ENCODE results near the gene DOC2A.
"Not testable (repeated sequence)": the region's sequence is repeated elsewhere in the genome, so short reads cannot be mapped to it uniquely, and the experiment has no call there.

DOC2A gene

GRCh38 chr16:29963021-29963743 is 47.6 kb downstream of the DOC2A start:
- no peak for DNase-seq (ENCODE audit: low read depth, low spot score)
- H3K36me3 ChIP-seq (ENCODE audit: insufficient read depth, insufficient read length, low read length), result peaks cover 11% of the 10 kb centered on the region
- no peaks in the 10 kb centered on the region for H3K27me3 ChIP-seq (ENCODE audit: insufficient read depth, insufficient read length)
- TF ChIP-seq YY1 (IDR thresholded peaks at IDR 0.05; ENCODE audit: insufficient read depth, insufficient read length) (no peak), SUZ12 (IDR thresholded peaks at IDR 0.05; ENCODE audit: extremely low read depth, insufficient read depth, insufficient read length) (no peak), ZNF274 (IDR thresholded peaks at IDR 0.05; ENCODE audit: low read depth, low read length) (no peak)
- peak overlapping the region; percentile 79 for H3K4me3 ChIP-seq (ENCODE audit: insufficient read length, low read depth)
- no peaks in the 10 kb centered on the region for H3K9me3 ChIP-seq (ENCODE audit: insufficient read depth, low read length)
- H3K4me1 ChIP-seq (ENCODE audit: insufficient read depth, insufficient read length), result peaks cover 5% of the 10 kb centered on the region
- H3K9ac ChIP-seq (ENCODE audit: insufficient read length, low read depth), result peak overlapping the region; percentile 98

DNA sequence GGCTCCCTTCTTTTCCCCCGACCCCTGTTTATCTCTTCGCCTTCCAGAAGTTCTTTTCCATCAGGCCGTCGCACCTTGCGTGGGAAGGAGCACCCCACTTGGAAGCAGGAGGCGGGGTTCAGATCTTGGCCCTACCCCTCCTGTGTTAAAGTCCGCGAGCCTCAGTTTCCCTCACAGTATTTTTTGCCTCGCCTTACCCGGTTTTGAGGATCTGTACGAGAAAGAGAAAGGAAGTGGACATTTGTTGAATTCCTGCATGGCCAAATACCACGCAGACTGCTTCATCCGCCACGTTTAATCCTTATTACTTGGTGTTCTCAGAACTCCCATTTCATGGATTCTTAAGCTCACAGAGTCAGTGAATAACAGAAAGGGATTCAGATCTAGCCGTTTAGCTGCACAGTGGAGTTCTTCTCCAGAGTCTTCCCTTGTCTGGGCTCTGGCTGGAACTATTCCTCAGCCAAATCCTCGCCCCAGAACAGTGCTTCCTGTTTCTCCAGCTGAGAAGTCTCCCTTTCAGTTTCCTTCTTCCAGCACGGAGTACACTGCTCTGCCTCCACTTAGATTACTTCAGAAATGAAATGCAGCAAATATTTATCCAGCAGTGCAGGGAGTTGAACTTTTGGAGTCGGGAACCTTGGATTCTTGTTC is 48.4 kb downstream of the DOC2A start:
- H3K36me3 ChIP-seq (ENCODE audit: insufficient read depth, insufficient read length, low read length), result peaks cover 6% of the 10 kb centered on the region
- H3K9ac ChIP-seq (ENCODE audit: insufficient read length, low read depth), result peak overlapping the region; percentile 98
- TF ChIP-seq SUZ12 (IDR thresholded peaks at IDR 0.05; ENCODE audit: extremely low read depth, insufficient read depth, insufficient read length) (no peak), ZNF274 (IDR thresholded peaks at IDR 0.05; ENCODE audit: low read depth, low read length) (no peak), YY1 (IDR thresholded peaks at IDR 0.05; ENCODE audit: insufficient read depth, insufficient read length) (no peak)
- DNase-seq (ENCODE audit: low read depth, low spot score), result no peak
- no peaks in the 10 kb centered on the region for H3K27me3 ChIP-seq (ENCODE audit: insufficient read depth, insufficient read length)
- H3K4me3 ChIP-seq (ENCODE audit: insufficient read length, low read depth), result peak overlapping the region; percentile 79
- H3K9me3 ChIP-seq (ENCODE audit: insufficient read depth, low read length), result no peaks in the 10 kb centered on the region
- peaks cover 5% of the 10 kb centered on the region for H3K4me1 ChIP-seq (ENCODE audit: insufficient read depth, insufficient read length)

DNA sequence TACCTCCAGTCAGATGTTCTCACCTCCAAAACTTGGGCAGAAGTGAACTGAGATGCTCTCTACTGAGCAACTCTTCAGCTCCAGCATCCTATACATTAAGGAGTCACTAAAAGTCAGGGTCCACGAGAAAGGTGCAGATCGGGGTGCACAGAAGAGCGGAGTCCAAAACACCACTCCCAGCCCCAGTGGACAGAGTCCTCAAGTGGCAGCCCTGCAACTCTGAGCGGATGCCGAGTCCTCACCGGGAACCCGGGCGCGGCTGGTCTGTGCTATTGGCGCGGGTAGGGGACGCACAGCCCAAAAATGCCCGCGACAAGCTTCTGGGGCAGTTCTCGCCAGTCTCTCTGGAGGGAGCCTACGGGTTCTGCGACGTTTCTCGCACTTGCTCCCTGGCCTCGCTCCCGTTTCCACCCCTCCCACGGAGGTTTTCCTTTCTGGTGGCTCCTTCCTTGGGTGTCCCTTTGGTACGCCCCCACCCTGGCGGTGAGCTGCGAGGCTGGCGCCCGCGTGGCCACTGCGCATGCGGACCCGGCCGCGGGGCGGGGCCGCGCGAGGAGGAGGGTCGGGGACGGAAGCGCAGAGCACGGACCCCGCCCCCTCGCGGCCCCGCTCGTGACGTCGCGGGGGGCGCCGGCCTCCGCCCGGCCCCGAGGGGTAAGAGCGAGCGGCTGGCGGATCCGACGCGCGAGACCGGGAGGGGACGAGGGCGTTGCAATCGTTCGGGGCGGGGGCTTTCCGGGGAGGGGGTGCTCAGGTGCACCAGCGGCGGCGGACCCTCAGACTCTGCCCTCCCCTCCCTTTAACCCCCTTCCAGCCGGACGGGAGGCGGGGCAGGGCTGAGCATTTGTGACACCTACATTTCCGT is 49.1 kb downstream of the DOC2A start, which contains the start of gene TMEM219:
TSS of gene TMEM219 (plus strand) at position 601 of the 865 bp plus-strand sequence. CDS start 1,065 bp downstream, outside the sequence.
- peak; percentile 59 for DNase-seq (ENCODE audit: low read depth, low spot score)
- Histone ChIP-seq H3K9me3 (ENCODE audit: insufficient read depth, low read length) (no peaks in the 10 kb centered on the region), H3K4me1 (ENCODE audit: insufficient read depth, insufficient read length) (peaks cover 5% of the 10 kb centered on the region), H3K4me3 (ENCODE audit: insufficient read length, low read depth) (peak within 1 kb of the TSS; percentile 79), H3K36me3 (ENCODE audit: insufficient read depth, insufficient read length, low read length) (peaks cover 4% of the 10 kb centered on the region), H3K27me3 (ENCODE audit: insufficient read depth, insufficient read length) (no peaks in the 10 kb centered on the region), H3K9ac (ENCODE audit: insufficient read length, low read depth) (peak within 1 kb of the TSS; percentile 98)
- no peak for TF ChIP-seq ZNF274 (IDR thresholded peaks at IDR 0.05; ENCODE audit: low read depth, low read length)
- TF ChIP-seq SUZ12 (IDR thresholded peaks at IDR 0.05; ENCODE audit: extremely low read depth, insufficient read depth, insufficient read length), result no peak
- no peak for TF ChIP-seq YY1 (IDR thresholded peaks at IDR 0.05; ENCODE audit: insufficient read depth, insufficient read length)

DNA sequence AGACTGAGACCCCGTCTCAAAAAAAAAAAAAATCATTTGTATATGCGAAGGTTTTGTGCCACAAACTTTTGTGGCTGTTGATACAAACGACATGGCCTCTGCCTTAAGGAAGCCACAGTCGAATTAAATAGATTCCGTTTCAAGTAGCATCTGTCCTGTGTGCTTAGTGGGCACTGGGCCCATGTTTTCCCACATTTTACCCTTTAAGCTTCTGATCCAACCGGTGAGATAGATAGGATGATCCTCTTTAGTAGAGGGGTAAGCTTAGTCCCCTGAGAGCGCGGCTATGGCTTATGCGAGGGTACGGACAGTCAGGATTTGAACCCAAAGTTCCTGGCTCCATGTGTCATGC is 49.7 kb downstream of the DOC2A start:
- Histone ChIP-seq H3K4me1 (ENCODE audit: insufficient read depth, insufficient read length) (peaks cover 5% of the 10 kb centered on the region), H3K9ac (ENCODE audit: insufficient read length, low read depth) (peak overlapping the region; percentile 98), H3K9me3 (ENCODE audit: insufficient read depth, low read length) (no peaks in the 10 kb centered on the region), H3K36me3 (ENCODE audit: insufficient read depth, insufficient read length, low read length) (peaks cover 4% of the 10 kb centered on the region), H3K27me3 (ENCODE audit: insufficient read depth, insufficient read length) (no peaks in the 10 kb centered on the region), H3K4me3 (ENCODE audit: insufficient read length, low read depth) (peak overlapping the region; percentile 79)
- no peak for TF ChIP-seq SUZ12 (IDR thresholded peaks at IDR 0.05; ENCODE audit: extremely low read depth, insufficient read depth, insufficient read length)
- TF ChIP-seq YY1 (IDR thresholded peaks at IDR 0.05; ENCODE audit: insufficient read depth, insufficient read length), result no peak
- TF ChIP-seq ZNF274 (IDR thresholded peaks at IDR 0.05; ENCODE audit: low read depth, low read length), result no peak
- DNase-seq (ENCODE audit: low read depth, low spot score), result no peak

DNA sequence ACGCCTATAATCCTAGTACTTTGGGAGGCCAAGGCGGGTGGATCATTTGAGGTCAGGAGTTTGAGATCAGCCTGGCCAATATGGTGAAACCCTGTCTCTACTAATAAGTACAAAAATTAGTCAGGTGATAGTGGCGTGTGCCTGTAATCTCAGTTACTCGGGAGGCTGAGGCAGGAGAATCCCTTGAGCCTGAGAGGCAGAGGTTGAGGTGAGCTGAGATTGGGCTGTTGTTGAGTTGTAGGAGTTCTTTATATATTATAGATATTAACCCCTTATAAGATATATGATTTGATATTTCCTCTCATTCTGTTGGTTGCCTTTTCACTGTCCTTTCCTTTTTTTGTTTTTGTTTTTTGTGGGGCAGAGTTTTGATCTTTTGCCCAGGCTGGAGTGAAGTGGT is 51.0 kb downstream of the DOC2A start:
- not testable (repeated sequence) for H3K9ac ChIP-seq (ENCODE audit: insufficient read length, low read depth); H3K4me1 ChIP-seq (ENCODE audit: insufficient read depth, insufficient read length); H3K27me3 ChIP-seq (ENCODE audit: insufficient read depth, insufficient read length); H3K36me3 ChIP-seq (ENCODE audit: insufficient read depth, insufficient read length, low read length); H3K4me3 ChIP-seq (ENCODE audit: insufficient read length, low read depth); DNase-seq (ENCODE audit: low read depth, low spot score); H3K9me3 ChIP-seq (ENCODE audit: insufficient read depth, low read length)

DNA sequence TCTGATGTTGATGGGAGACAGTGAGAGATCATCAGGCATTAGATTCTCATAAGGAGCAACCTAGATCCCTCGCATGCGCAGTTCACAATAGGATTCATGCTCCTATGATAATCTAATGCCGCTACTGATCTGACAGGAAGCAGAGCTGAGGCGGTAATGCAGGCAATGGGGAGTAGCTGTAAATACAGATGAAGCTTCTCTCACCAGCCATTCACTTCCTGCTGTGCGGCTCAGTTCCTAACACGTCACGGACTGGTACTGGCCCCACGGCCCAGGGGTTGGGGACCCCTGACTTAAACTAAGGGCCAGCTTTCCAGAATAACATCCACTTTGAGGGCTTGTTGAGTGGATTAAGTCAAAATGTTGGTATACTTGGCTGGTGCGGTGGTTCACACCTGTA is 51.5 kb downstream of the DOC2A start:
- peaks cover 5% of the 10 kb centered on the region for H3K4me1 ChIP-seq (ENCODE audit: insufficient read depth, insufficient read length)
- H3K27me3 ChIP-seq (ENCODE audit: insufficient read depth, insufficient read length), result no peaks in the 10 kb centered on the region
- no peaks in the 10 kb centered on the region for H3K9me3 ChIP-seq (ENCODE audit: insufficient read depth, low read length)
- no peak overlapping the region for H3K9ac ChIP-seq (ENCODE audit: insufficient read length, low read depth)
- no peak for DNase-seq (ENCODE audit: low read depth, low spot score)
- no peak for TF ChIP-seq YY1 (IDR thresholded peaks at IDR 0.05; ENCODE audit: insufficient read depth, insufficient read length)
- no peak for TF ChIP-seq ZNF274 (IDR thresholded peaks at IDR 0.05; ENCODE audit: low read depth, low read length)
- no peak for TF ChIP-seq SUZ12 (IDR thresholded peaks at IDR 0.05; ENCODE audit: extremely low read depth, insufficient read depth, insufficient read length)
- H3K4me3 ChIP-seq (ENCODE audit: insufficient read length, low read depth), result no peak overlapping the region
- no peaks in the 10 kb centered on the region for H3K36me3 ChIP-seq (ENCODE audit: insufficient read depth, insufficient read length, low read length)

DNA sequence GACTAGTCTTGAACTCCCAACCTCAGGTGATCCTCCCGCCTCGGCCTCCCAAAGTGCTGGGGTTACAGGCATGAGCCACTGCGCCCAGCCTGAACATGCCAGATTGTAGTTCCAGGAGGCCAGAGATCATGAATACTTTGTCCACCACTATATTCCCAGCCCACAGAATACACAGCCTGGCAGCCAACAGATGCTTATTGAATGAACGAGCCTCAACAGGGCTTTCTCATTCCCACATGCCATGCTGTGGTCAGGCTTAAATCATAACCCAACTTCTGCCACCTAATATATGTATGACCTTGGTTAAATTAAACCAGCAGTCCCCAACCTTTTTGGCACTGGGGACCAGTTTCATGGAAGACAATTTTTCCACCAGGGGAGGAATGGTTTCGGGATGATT is 52.1 kb downstream of the DOC2A start:
- Histone ChIP-seq H3K36me3 (ENCODE audit: insufficient read depth, insufficient read length, low read length) (no peaks in the 10 kb centered on the region), H3K27me3 (ENCODE audit: insufficient read depth, insufficient read length) (no peaks in the 10 kb centered on the region), H3K4me3 (ENCODE audit: insufficient read length, low read depth) (no peak overlapping the region), H3K4me1 (ENCODE audit: insufficient read depth, insufficient read length) (peaks cover 5% of the 10 kb centered on the region), H3K9ac (ENCODE audit: insufficient read length, low read depth) (no peak overlapping the region), H3K9me3 (ENCODE audit: insufficient read depth, low read length) (no peaks in the 10 kb centered on the region)
- no peak for DNase-seq (ENCODE audit: low read depth, low spot score)
- TF ChIP-seq ZNF274 (IDR thresholded peaks at IDR 0.05; ENCODE audit: low read depth, low read length) (no peak), YY1 (IDR thresholded peaks at IDR 0.05; ENCODE audit: insufficient read depth, insufficient read length) (no peak), SUZ12 (IDR thresholded peaks at IDR 0.05; ENCODE audit: extremely low read depth, insufficient read depth, insufficient read length) (no peak)
